ENCODE results near the gene AKAP8L.

- TF ChIP-seq, protein P1, sequence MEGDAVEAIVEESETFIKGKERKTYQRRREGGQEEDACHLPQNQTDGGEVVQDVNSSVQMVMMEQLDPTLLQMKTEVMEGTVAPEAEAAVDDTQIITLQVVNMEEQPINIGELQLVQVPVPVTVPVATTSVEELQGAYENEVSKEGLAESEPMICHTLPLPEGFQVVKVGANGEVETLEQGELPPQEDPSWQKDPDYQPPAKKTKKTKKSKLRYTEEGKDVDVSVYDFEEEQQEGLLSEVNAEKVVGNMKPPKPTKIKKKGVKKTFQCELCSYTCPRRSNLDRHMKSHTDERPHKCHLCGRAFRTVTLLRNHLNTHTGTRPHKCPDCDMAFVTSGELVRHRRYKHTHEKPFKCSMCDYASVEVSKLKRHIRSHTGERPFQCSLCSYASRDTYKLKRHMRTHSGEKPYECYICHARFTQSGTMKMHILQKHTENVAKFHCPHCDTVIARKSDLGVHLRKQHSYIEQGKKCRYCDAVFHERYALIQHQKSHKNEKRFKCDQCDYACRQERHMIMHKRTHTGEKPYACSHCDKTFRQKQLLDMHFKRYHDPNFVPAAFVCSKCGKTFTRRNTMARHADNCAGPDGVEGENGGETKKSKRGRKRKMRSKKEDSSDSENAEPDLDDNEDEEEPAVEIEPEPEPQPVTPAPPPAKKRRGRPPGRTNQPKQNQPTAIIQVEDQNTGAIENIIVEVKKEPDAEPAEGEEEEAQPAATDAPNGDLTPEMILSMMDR (IDR thresholded peaks at IDR 0.05; ENCODE audit: poor library complexity): no peak
- no peak for TF ChIP-seq EZH2 (IDR thresholded peaks at IDR 0.05; ENCODE audit: borderline replicate concordance)
Observed at GRCh38 chr19:15393963-15394362, 24.8 kb downstream of the AKAP8L start.

Measured in hepatocyte (in vitro differentiated cells).